ENCODE results near the gene AUNIP.

Gene AUNIP

DNA sequence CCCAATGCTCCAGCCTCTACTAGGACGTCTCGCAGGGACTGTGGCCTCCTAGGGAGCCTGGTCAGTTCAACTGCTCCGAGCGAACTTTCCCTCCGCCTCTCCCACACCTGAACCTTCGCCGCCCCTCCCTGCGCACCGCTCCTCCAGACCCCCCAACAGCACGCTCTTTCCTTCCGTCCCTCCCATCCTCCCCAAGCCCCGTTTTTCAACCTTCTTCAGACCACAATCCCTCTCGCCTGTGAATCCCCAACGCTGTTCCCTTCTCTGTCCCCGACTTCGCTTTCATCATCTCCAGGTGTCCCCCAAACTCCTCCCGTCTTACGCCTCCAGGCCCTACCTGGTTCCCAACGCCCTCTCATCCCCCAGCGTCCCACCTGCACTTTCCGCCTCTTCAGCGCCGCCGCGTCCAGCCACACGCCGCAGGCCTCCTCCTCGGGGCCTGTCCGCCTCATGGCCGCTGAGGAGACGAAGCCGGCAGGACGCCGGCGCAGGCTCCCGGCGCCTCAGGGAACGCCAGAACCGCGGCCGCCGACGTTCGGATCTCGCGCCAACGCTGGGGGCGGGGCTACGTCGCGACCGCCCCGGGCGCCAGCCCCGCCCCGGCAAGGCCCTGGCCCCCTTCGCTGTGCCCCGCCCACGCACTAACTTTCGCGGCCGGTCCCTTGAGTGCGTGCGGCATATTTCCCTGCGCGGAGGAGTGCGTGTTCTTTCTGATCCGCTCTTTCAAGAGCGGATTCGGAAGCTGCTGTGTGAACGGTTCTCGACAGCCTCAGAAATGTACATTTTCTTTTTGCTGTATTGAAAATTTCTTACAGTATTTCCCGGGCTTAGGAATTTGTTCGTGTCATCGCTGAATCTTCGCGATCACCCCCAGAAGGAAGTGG lies at the start of gene AUNIP (continued):
- TF ChIP-seq ZBTB20 (tag by site-specific recombination; IDR thresholded peaks at IDR 0.05) (peak; percentile 72; the same call in 1 of the 2 replicates), ZNF623 (tag by site-specific recombination; IDR thresholded peaks at IDR 0.05) (peak; percentile 37; the same call in 1 of the 2 replicates), ZNF555 (tag by site-specific recombination; conservative IDR thresholded peaks at IDR 0.05) (no peak), ZNF202 (tag by site-specific recombination; IDR thresholded peaks at IDR 0.05; ENCODE audit: borderline replicate concordance) (no peak), ZNF558 (tag by site-specific recombination; IDR thresholded peaks at IDR 0.05) (no peak; the same call in 1 of the 2 replicates), ZFHX2 (tag by site-specific recombination; conservative IDR thresholded peaks at IDR 0.05) (peak; percentile 92), SALL2 (tag by site-specific recombination; IDR thresholded peaks at IDR 0.05; ENCODE audit: borderline replicate concordance) (no peak; the same call in 1 of the 2 replicates), KLF16 (tag by site-specific recombination; IDR thresholded peaks at IDR 0.05) (peak; percentile 83), ZFP37 (tag by site-specific recombination; IDR thresholded peaks at IDR 0.05) (peak; percentile 95), SP7 (tag by site-specific recombination; IDR thresholded peaks at IDR 0.05) (peak; percentile 88), ZNF776 (tag by site-specific recombination; IDR thresholded peaks at IDR 0.05; ENCODE audit: borderline replicate concordance) (peak; percentile 36; the same call in 1 of the 2 replicates), KLF10 (tag by site-specific recombination; IDR thresholded peaks at IDR 0.05) (peak; percentile 91), ZNF529 (tag by site-specific recombination; IDR thresholded peaks at IDR 0.05; ENCODE audit: insufficient replicate concordance) (no peak), ZNF626 (tag by site-specific recombination; IDR thresholded peaks at IDR 0.05) (no peak), ZSCAN23 (tag by site-specific recombination; IDR thresholded peaks at IDR 0.05) (peak; percentile 86; the same call in 1 of the 2 replicates), ZNF501 (tag by site-specific recombination; IDR thresholded peaks at IDR 0.05) (peak; percentile 97), ZNF341 (tag by site-specific recombination; IDR thresholded peaks at IDR 0.05; ENCODE audit: low read depth) (peak; percentile 92), ZBTB21 (tag by site-specific recombination; IDR thresholded peaks at IDR 0.05) (no peak), ZNF629 (tag by site-specific recombination; IDR thresholded peaks at IDR 0.05) (peak; percentile 65), ZNF24 (tag by site-specific recombination; IDR thresholded peaks at IDR 0.05) (0 out of 2 replicates have a peak, but pooled peaks have one; percentile 74), ZNF174 (tag by site-specific recombination; IDR thresholded peaks at IDR 0.05) (no peak), ZNF433 (tag by site-specific recombination; IDR thresholded peaks at IDR 0.05; ENCODE audit: low read depth) (no peak), BCL11B (tag by site-specific recombination; IDR thresholded peaks at IDR 0.05; ENCODE audit: low read depth) (0 out of 2 replicates have a peak, but pooled peaks have one; percentile 73), ZNF48 (tag by site-specific recombination; IDR thresholded peaks at IDR 0.05) (no peak), ZNF777 (tag by site-specific recombination; IDR thresholded peaks at IDR 0.05; ENCODE audit: borderline replicate concordance) (no peak), ZNF23 (tag by site-specific recombination; IDR thresholded peaks at IDR 0.05; ENCODE audit: borderline replicate concordance) (no peak), ZNF132 (tag by site-specific recombination; IDR thresholded peaks at IDR 0.05; ENCODE audit: borderline replicate concordance) (no peak), ZFP69B (tag by site-specific recombination; IDR thresholded peaks at IDR 0.05) (peak; percentile 80), ZNF561 (tag by site-specific recombination; IDR thresholded peaks at IDR 0.05; ENCODE audit: borderline replicate concordance) (peak; percentile 74; the same call in 1 of the 2 replicates)
- TF ChIP-seq, protein P1, sequence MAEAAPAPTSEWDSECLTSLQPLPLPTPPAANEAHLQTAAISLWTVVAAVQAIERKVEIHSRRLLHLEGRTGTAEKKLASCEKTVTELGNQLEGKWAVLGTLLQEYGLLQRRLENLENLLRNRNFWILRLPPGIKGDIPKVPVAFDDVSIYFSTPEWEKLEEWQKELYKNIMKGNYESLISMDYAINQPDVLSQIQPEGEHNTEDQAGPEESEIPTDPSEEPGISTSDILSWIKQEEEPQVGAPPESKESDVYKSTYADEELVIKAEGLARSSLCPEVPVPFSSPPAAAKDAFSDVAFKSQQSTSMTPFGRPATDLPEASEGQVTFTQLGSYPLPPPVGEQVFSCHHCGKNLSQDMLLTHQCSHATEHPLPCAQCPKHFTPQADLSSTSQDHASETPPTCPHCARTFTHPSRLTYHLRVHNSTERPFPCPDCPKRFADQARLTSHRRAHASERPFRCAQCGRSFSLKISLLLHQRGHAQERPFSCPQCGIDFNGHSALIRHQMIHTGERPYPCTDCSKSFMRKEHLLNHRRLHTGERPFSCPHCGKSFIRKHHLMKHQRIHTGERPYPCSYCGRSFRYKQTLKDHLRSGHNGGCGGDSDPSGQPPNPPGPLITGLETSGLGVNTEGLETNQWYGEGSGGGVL (tag by site-specific recombination; IDR thresholded peaks at IDR 0.05): peak; percentile 61
- TF ChIP-seq, protein P2, sequence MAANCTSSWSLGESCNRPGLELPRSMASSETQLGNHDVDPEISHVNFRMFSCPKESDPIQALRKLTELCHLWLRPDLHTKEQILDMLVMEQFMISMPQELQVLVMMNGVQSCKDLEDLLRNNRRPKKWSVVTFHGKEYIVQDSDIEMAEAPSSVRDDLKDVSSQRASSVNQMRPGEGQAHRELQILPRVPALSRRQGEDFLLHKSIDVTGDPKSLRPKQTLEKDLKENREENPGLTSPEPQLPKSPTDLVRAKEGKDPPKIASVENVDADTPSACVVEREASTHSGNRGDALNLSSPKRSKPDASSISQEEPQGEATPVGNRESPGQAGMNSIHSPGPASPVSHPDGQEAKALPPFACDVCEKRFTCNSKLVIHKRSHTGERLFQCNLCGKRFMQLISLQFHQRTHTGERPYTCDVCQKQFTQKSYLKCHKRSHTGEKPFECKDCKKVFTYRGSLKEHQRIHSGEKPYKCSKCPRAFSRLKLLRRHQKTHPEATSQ (tag by site-specific recombination; IDR thresholded peaks at IDR 0.05): no peak
- TF ChIP-seq, protein P3, sequence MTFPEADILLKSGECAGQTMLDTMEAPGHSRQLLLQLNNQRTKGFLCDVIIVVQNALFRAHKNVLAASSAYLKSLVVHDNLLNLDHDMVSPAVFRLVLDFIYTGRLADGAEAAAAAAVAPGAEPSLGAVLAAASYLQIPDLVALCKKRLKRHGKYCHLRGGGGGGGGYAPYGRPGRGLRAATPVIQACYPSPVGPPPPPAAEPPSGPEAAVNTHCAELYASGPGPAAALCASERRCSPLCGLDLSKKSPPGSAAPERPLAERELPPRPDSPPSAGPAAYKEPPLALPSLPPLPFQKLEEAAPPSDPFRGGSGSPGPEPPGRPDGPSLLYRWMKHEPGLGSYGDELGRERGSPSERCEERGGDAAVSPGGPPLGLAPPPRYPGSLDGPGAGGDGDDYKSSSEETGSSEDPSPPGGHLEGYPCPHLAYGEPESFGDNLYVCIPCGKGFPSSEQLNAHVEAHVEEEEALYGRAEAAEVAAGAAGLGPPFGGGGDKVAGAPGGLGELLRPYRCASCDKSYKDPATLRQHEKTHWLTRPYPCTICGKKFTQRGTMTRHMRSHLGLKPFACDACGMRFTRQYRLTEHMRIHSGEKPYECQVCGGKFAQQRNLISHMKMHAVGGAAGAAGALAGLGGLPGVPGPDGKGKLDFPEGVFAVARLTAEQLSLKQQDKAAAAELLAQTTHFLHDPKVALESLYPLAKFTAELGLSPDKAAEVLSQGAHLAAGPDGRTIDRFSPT (tag by site-specific recombination; IDR thresholded peaks at IDR 0.05): no peak
- TF ChIP-seq, protein P4, sequence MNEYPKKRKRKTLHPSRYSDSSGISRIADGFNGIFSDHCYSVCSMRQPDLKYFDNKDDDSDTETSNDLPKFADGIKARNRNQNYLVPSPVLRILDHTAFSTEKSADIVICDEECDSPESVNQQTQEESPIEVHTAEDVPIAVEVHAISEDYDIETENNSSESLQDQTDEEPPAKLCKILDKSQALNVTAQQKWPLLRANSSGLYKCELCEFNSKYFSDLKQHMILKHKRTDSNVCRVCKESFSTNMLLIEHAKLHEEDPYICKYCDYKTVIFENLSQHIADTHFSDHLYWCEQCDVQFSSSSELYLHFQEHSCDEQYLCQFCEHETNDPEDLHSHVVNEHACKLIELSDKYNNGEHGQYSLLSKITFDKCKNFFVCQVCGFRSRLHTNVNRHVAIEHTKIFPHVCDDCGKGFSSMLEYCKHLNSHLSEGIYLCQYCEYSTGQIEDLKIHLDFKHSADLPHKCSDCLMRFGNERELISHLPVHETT (tag by site-specific recombination; IDR thresholded peaks at IDR 0.05): no peak; the same call in none of the 2 replicates
